ENCODE data around the gene ARPIN. TPM values are rescaled to one million over a fixed set of nuclear protein-coding genes. Genes with fewer than 3 reads are reported as not detected.
A peak's percentile ranks its signal among the peaks of the same experiment; 100 is the strongest.
"Not testable (repeated sequence)": the region's sequence is repeated elsewhere in the genome, so short reads cannot be mapped to it uniquely, and the experiment has no call there.

The ARPIN gene
- total RNA-seq, 1 experiment from 2014 or later, result 2.8 TPM

GRCh38 chr15:89900849-89901248, 11.9 kb downstream of the ARPIN start:
- H3K27ac ChIP-seq, result no peak overlapping the region
- no peaks in the 10 kb centered on the region for H3K36me3 ChIP-seq
- H3K4me3 ChIP-seq, result no peak overlapping the region
- no peak for DNase-seq
- no peaks in the 10 kb centered on the region for H3K9me3 ChIP-seq (replicated peaks)
- H3K4me1 ChIP-seq, result no peaks in the 10 kb centered on the region
- peaks cover 5% of the 10 kb centered on the region; the same call in 1 of the 2 replicates for H3K27me3 ChIP-seq

DNA sequence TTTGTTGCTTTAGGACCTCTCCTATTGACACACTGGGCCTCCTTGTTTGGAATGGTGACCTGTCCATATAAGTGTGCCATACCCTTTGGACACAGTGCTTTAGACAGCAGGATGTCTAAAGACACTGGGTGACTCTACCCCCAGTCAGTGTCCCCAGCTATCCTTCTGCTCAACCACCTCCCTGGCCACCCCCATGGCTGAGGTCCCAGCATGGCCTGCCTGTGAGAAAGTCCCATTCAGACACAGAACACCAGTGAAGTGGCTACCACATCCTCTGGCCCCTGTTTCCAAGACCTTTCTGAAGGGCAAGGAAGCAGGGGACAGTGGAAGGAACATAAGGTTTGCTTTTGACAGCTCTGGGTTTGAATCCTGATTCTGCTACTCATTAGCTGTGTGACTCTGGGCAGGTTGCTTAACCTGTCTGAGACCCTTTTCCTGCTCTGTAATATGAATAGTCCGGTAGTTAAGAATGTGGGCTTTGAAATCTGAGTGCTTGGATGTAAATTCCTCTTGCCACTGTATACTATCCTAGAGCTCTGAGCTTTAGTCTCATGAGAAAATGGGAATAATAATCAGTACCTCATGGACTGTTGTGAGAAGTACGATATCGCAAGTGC, 12.7 kb downstream of the ARPIN start:
- Histone ChIP-seq H3K4me3 (no peak overlapping the region), H3K27ac (no peak overlapping the region), H3K36me3 (no peaks in the 10 kb centered on the region), H3K4me1 (no peaks in the 10 kb centered on the region), H3K9me3 (replicated peaks) (no peaks in the 10 kb centered on the region), H3K27me3 (peaks cover 5% of the 10 kb centered on the region; the same call in 1 of the 2 replicates)
- DNase-seq, result no peak

DNA sequence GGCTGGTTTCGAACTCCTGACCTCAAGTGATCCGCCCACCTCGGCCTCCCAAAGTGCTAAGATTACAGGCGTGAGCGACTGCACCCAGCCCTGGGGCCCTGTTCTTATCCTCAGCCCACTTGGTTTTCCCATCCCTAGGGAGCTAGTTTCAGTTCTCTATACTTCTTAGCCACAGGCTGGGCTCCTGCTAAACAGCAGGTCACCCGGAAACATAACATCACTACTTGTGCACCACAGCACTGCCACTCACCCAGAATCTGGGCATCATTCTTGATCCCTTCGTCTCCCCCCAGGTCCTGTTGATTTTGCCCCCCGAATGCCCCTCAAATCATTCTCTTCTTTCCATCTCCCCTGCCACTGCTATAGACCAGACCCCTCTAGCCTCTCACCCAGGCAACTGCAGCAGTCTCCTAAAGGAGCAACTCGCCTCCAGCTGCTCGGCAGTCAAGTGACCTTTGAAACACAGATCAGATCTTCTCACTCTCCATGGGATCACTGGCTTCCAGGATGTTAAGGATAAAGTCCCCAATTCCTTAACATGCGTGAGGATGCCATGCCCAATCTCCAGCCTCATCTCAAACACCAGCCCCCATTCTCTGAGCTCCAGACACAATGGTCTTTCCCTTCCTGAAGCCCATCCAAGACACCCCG, 13.3 kb downstream of the ARPIN start:
- Histone ChIP-seq H3K9me3 (replicated peaks) (no peaks in the 10 kb centered on the region), H3K4me3 (no peak overlapping the region), H3K4me1 (no peaks in the 10 kb centered on the region), H3K27ac (no peak overlapping the region), H3K36me3 (no peaks in the 10 kb centered on the region), H3K27me3 (peaks cover 5% of the 10 kb centered on the region; the same call in 1 of the 2 replicates)
- no peak for DNase-seq

DNA sequence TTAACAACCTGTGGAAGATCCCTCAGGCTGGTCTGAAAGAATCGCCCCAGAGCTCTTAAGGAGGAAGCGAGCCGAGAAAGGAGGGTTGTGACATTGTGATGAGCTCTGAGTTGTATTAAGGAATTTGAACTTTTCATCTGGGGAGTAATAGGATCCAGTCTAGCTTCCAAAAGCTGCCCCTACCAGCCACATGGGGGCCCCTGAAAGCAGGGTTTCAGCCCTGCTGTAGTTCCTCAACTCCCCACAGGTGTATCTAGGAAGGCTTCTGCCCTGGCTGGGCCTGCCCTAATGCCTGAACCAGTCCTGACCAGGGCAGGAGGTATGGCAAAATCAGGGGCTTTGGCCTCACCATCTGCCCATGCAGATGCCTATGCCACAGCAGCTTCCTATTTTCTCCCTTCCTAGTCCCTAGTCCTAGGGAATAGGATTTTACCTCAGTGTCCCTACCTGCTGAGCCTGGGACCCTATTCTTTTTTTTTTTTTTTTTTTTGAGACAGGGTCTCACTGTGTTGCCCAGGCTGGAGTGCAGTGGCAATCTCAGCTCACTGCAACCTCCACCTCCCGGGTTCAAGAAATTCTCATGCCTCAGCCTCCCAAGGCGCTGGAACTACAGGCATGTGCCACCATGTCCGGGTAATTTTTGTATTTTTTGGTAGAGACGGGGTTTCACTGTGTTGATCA, 14.0 kb downstream of the ARPIN start:
- H3K4me3 ChIP-seq, result no peak overlapping the region
- DNase-seq, result peak; percentile 31 to 55
- H3K27me3 ChIP-seq, result peaks cover 5% of the 10 kb centered on the region; the same call in 1 of the 2 replicates
- H3K4me1 ChIP-seq, result no peaks in the 10 kb centered on the region
- no peaks in the 10 kb centered on the region for H3K36me3 ChIP-seq
- no peak overlapping the region for H3K27ac ChIP-seq
- no peaks in the 10 kb centered on the region for H3K9me3 ChIP-seq (replicated peaks)

- DNase-seq, result no peak
- no peaks in the 10 kb centered on the region for H3K9me3 ChIP-seq (replicated peaks)
- H3K27me3 ChIP-seq, result peaks cover 5% of the 10 kb centered on the region; the same call in 1 of the 2 replicates
- H3K4me3 ChIP-seq, result no peak overlapping the region
- H3K27ac ChIP-seq, result no peak overlapping the region
- no peaks in the 10 kb centered on the region for H3K4me1 ChIP-seq
- H3K36me3 ChIP-seq, result no peaks in the 10 kb centered on the region
Observed at GRCh38 chr15:89898146-89898545, 14.6 kb downstream of the ARPIN start.

- H3K9me3 ChIP-seq (replicated peaks), result no peaks in the 10 kb centered on the region
- no peaks in the 10 kb centered on the region for H3K27me3 ChIP-seq
- peaks cover 4% of the 10 kb centered on the region for H3K36me3 ChIP-seq
Observed at GRCh38 chr15:89893696-89894447, 18.9 kb downstream of the ARPIN start, which contains the start of gene AP3S2. TSS of gene AP3S2 (minus strand) at chr15:89893994. CDS start at chr15:89893949, 45 bp downstream.

GRCh38 chr15:89893027-89893426, 19.7 kb downstream of the ARPIN start:
- H3K36me3 ChIP-seq, result peaks cover 13% of the 10 kb centered on the region
- H3K27me3 ChIP-seq, result no peaks in the 10 kb centered on the region
- 0 out of 2 replicates have a peak, but pooled peaks cover 3% of the 10 kb centered on the region for H3K4me1 ChIP-seq
- H3K27ac ChIP-seq, result peak overlapping the region; percentile 64
- no peaks in the 10 kb centered on the region for H3K9me3 ChIP-seq (replicated peaks)
- no peak for DNase-seq
- H3K4me3 ChIP-seq, result peak overlapping the region; percentile 82

More at GRCh38 chr15:89893696-89894447, 18.9 kb downstream of the ARPIN start, which contains the start of gene AP3S2:
- Histone ChIP-seq H3K27ac (peak within 1 kb of the TSS; percentile 64), H3K4me3 (peak within 1 kb of the TSS; percentile 82), H3K4me1 (0 out of 2 replicates have a peak, but pooled peaks cover 3% of the 10 kb centered on the region)
- DNase-seq, result peak; percentile 92 to 97

DNA sequence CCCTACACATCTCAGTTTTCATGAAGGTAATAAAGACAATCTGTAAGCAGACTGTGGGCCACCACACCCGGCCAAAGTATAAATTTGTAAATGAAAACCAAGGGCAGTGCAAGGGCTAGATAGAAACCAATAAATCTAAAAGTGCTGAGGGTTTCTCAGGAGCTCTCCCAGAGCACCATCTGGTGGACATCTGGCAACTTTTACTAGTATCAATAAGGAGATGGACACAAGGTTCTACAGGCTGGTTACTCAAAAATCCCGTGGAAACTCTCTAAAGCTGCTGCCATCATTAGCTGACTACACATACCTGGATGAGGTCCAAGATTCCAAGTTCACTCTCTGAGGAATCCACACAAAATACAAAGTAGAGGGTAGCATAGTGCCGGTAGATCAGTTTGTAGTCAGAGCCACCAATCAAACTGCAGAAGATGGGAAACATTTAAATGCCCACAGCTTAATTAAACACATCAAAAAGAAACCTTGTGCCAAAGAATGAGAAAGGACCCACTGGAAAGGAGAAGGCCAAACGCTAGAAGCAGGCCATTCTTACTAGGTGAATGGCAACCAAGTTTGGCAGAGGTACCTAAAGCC, 24.4 kb downstream of the ARPIN start:
- peak in 1 of 2 experiments; percentile 44 for DNase-seq
- no peaks in the 10 kb centered on the region for H3K9me3 ChIP-seq (replicated peaks)
- no peak overlapping the region for H3K27ac ChIP-seq
- 0 out of 2 replicates have a peak, but pooled peaks cover 3% of the 10 kb centered on the region for H3K4me1 ChIP-seq
- H3K36me3 ChIP-seq, result peaks cover 39% of the 10 kb centered on the region
- H3K4me3 ChIP-seq, result no peak overlapping the region
- no peaks in the 10 kb centered on the region for H3K27me3 ChIP-seq

GRCh38 chr15:89885611-89886010, 27.1 kb downstream of the ARPIN start:
- H3K36me3 ChIP-seq, result peaks cover 48% of the 10 kb centered on the region
- no peak for DNase-seq
- H3K4me3 ChIP-seq, result no peak overlapping the region
- no peaks in the 10 kb centered on the region for H3K4me1 ChIP-seq
- H3K9me3 ChIP-seq (replicated peaks), result no peaks in the 10 kb centered on the region
- no peak overlapping the region for H3K27ac ChIP-seq
- no peaks in the 10 kb centered on the region for H3K27me3 ChIP-seq

- not testable (repeated sequence) for H3K27me3 ChIP-seq; H3K4me3 ChIP-seq; DNase-seq; H3K4me1 ChIP-seq; H3K27ac ChIP-seq; H3K9me3 ChIP-seq (replicated peaks)
- H3K36me3 ChIP-seq, result peaks cover 48% of the 10 kb centered on the region
Observed at GRCh38 chr15:89885179-89885578, 27.6 kb downstream of the ARPIN start.

DNA sequence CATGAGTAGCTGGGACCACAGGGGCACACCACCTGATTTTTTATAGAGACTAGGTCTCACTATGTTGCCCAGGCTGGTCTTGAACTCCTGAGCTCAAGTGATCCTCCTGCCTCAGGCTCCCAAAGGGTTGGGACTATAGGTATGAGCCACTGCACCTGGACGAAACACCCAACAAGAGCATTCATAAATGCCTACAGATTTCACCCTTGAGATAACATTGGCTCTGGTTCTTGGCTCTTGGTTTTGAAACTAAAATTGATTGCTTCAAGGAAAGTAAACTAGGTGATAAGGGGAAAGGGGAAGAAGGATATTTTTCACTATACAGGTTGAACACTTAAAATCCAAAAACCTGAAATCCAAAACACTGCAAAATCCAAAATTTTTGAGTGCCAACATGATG, 29.2 kb downstream of the ARPIN start:
- no peaks in the 10 kb centered on the region for H3K4me1 ChIP-seq
- peaks cover 40% of the 10 kb centered on the region for H3K36me3 ChIP-seq
- no peaks in the 10 kb centered on the region for H3K27me3 ChIP-seq
- H3K27ac ChIP-seq, result no peak overlapping the region
- DNase-seq, result no peak
- H3K9me3 ChIP-seq (replicated peaks), result no peaks in the 10 kb centered on the region
- no peak overlapping the region for H3K4me3 ChIP-seq

DNA sequence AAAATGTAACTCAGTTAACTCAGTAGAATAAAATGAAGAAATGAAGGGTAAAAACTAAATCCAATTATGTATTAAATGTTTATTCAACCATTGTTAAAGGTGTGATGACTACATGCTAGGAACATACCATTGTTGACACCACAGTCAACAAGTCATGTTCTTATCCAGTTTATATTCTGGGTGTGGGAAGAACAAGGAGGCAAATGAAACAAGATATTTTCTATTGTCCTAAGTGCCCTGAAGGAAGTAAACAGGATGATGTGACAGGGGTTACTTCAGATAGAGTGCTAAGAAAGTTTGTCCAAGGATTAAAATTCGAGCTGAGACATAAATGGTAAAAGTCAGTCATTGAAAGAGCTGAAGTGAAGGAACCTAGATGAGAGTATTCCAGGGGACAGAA, 32.0 kb downstream of the ARPIN start:
- no peak overlapping the region for H3K27ac ChIP-seq
- peaks cover 24% of the 10 kb centered on the region for H3K36me3 ChIP-seq
- H3K27me3 ChIP-seq, result no peaks in the 10 kb centered on the region
- H3K9me3 ChIP-seq (replicated peaks), result no peaks in the 10 kb centered on the region
- no peak overlapping the region for H3K4me3 ChIP-seq
- DNase-seq, result no peak
- no peaks in the 10 kb centered on the region for H3K4me1 ChIP-seq

DNA sequence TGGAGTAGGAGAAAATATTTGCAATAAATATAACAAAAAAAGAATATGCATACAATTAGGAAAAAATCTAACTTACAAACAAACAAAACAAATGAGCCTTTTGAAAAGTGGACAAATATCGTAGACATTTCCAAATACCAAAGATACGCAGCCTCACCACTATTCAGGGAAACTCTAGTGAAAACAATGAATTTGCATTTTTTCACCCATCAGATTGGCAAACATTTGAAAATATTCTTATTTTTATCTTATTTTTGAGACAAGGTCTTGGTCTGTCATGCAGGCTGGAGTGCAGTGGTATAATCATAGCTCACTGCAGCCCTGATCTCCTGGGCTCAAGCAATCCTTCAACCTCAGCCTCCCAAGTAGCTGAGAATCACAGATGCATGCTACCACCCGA, 34.4 kb downstream of the ARPIN start:
- Histone ChIP-seq H3K27ac (no peak overlapping the region), H3K36me3 (peaks cover 21% of the 10 kb centered on the region), H3K27me3 (no peaks in the 10 kb centered on the region), H3K9me3 (replicated peaks) (no peaks in the 10 kb centered on the region), H3K4me1 (no peaks in the 10 kb centered on the region), H3K4me3 (no peak overlapping the region)
- no peak for DNase-seq

GRCh38 chr15:89877083-89877425, 35.7 kb downstream of the ARPIN start:
- Histone ChIP-seq H3K36me3 (peaks cover 16% of the 10 kb centered on the region), H3K27me3 (no peaks in the 10 kb centered on the region), H3K9me3 (replicated peaks) (no peaks in the 10 kb centered on the region), H3K4me1 (no peaks in the 10 kb centered on the region), H3K4me3 (no peak overlapping the region), H3K27ac (no peak overlapping the region)
- no peak for DNase-seq

Measured in SJCRH30 (cell line).